ENCODE data around the gene ACER2. TPM values are rescaled to one million over a fixed set of nuclear protein-coding genes. Genes with fewer than 3 reads are reported as not detected.
"Not testable (repeated sequence)": the region's sequence is repeated elsewhere in the genome, so short reads cannot be mapped to it uniquely, and the experiment has no call there.

Gene ACER2
- total RNA-seq, 1 donor from 2014 or later, result 8.4 TPM

GRCh38 chr9:19430201-19430760 lies 21.5 kb downstream of the ACER2 start:
- H3K4me1 Mint-ChIP-seq (ENCODE audit: low read depth), result peaks cover 9% of the 10 kb centered on the region
- no peak for DNase-seq (ENCODE audit: low spot score, unreplicated experiment)
- no peaks in the 10 kb centered on the region for H3K27me3 Mint-ChIP-seq
- no peak for TF ChIP-seq CTCF (IDR thresholded peaks at IDR 0.05; ENCODE audit: unreplicated experiment)
- H3K27ac Mint-ChIP-seq, result no peak overlapping the region
- H3K36me3 Mint-ChIP-seq (ENCODE audit: insufficient read depth), result peaks cover 17% of the 10 kb centered on the region
- no peaks in the 10 kb centered on the region for H3K9me3 Mint-ChIP-seq (ENCODE audit: low read depth)
- no peak overlapping the region for H3K4me3 Mint-ChIP-seq (ENCODE audit: low read depth)

- DNase-seq (ENCODE audit: low spot score, unreplicated experiment), result no peak
- Mint-ChIP-seq H3K36me3 (ENCODE audit: insufficient read depth) (peaks cover 19% of the 10 kb centered on the region), H3K27ac (no peak overlapping the region), H3K27me3 (no peaks in the 10 kb centered on the region), H3K4me1 (ENCODE audit: low read depth) (peaks cover 9% of the 10 kb centered on the region), H3K4me3 (ENCODE audit: low read depth) (no peak overlapping the region), H3K9me3 (ENCODE audit: low read depth) (no peaks in the 10 kb centered on the region)
- no peak for TF ChIP-seq CTCF (IDR thresholded peaks at IDR 0.05; ENCODE audit: unreplicated experiment)
Observed at GRCh38 chr9:19431361-19432171, 22.8 kb downstream of the ACER2 start.

GRCh38 chr9:19432473-19432872 lies 23.7 kb downstream of the ACER2 start:
- Mint-ChIP-seq H3K9me3 (ENCODE audit: low read depth) (no peaks in the 10 kb centered on the region), H3K4me1 (ENCODE audit: low read depth) (peaks cover 7% of the 10 kb centered on the region), H3K36me3 (ENCODE audit: insufficient read depth) (peaks cover 20% of the 10 kb centered on the region), H3K27ac (no peak overlapping the region), H3K4me3 (ENCODE audit: low read depth) (no peak overlapping the region), H3K27me3 (no peaks in the 10 kb centered on the region)
- no peak for TF ChIP-seq CTCF (IDR thresholded peaks at IDR 0.05; ENCODE audit: unreplicated experiment)
- no peak for DNase-seq (ENCODE audit: low spot score, unreplicated experiment)

- not testable (repeated sequence) for H3K4me1 Mint-ChIP-seq (ENCODE audit: low read depth); H3K27ac Mint-ChIP-seq; H3K4me3 Mint-ChIP-seq (ENCODE audit: low read depth); H3K27me3 Mint-ChIP-seq; H3K9me3 Mint-ChIP-seq (ENCODE audit: low read depth); DNase-seq (ENCODE audit: low spot score, unreplicated experiment)
- H3K36me3 Mint-ChIP-seq (ENCODE audit: insufficient read depth), result peaks cover 20% of the 10 kb centered on the region
Observed at GRCh38 chr9:19433729-19434128, 24.9 kb downstream of the ACER2 start.

GRCh38 chr9:19440376-19440775 lies 31.6 kb downstream of the ACER2 start:
- Mint-ChIP-seq H3K4me3 (ENCODE audit: low read depth) (no peak overlapping the region), H3K27ac (no peak overlapping the region), H3K9me3 (ENCODE audit: low read depth) (no peaks in the 10 kb centered on the region), H3K27me3 (no peaks in the 10 kb centered on the region), H3K36me3 (ENCODE audit: insufficient read depth) (peaks cover 8% of the 10 kb centered on the region), H3K4me1 (ENCODE audit: low read depth) (no peaks in the 10 kb centered on the region)
- TF ChIP-seq CTCF (IDR thresholded peaks at IDR 0.05; ENCODE audit: unreplicated experiment), result no peak
- DNase-seq (ENCODE audit: low spot score, unreplicated experiment), result no peak

Data from progenitor cell of endocrine pancreas (in vitro differentiated cells).